Hematopoietic multipotent progenitor cell (in vitro differentiated cells): Measurements from ENCODE around the gene EIF5A. TPM values are rescaled to one million over a fixed set of nuclear protein-coding genes. Genes with fewer than 3 reads are reported as not detected.

Source experiments
- DNase-seq, 3 donors: peaks; one replicate each; pipeline ENCODE4 v3.0.0-alpha.2; 2011 to 2015; ENCODE audit warnings: low read depth in 2 of 3, low spot score in 2 of 3
- total RNA-seq: library from RNA; depleted of rRNA; stranded (reverse); fragments of >200 nt; gene quantifications from one replicate; pipeline ENCODE4 v1.2.3, GENCODE V29; 2012

Gene EIF5A
- total RNA-seq = 522 TPM

DNA sequence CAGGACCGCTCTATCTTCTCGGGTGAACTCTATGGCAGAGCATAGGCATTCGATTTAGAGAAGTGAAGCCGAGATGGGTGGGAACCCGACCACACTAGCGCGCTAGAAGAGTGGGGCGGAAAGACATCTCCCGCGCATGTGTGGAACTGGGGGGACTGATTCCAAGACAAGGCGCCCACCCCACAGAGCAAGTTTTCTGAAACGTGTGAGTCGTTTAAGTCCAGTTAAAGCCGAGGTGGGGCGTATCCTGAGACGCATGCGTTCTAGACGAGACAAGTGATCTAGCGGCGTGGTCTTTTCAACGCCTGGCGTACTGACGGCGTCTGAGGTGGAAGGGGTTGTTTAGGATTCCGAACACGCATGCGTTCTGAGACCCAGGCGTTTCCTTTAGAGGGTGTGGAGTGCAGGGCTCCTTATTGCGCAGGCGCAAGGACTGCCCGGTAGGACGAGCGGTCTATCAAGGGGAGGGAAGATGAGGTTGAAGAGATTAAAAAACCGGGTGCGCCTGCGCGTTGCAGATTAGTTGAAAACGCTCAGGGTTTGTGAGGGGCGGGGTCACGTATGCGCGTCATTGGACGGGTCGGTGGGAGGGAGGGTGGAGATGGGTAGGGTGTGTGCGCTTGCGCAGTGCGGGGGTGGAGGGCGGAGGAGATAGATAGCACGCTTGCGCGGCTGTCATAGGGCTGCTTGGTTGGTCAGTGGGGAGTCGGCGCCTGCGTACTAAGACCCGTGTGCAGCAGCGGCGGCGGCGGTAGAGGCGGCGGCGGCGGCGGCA, at the start of gene EIF5A:
Gene EIF5A, plus strand, starts transcription at position 718 of the 775 bp plus-strand sequence. CDS start 2,008 bp downstream, outside the sequence.
- peak; percentile 100 for DNase-seq

DNA sequence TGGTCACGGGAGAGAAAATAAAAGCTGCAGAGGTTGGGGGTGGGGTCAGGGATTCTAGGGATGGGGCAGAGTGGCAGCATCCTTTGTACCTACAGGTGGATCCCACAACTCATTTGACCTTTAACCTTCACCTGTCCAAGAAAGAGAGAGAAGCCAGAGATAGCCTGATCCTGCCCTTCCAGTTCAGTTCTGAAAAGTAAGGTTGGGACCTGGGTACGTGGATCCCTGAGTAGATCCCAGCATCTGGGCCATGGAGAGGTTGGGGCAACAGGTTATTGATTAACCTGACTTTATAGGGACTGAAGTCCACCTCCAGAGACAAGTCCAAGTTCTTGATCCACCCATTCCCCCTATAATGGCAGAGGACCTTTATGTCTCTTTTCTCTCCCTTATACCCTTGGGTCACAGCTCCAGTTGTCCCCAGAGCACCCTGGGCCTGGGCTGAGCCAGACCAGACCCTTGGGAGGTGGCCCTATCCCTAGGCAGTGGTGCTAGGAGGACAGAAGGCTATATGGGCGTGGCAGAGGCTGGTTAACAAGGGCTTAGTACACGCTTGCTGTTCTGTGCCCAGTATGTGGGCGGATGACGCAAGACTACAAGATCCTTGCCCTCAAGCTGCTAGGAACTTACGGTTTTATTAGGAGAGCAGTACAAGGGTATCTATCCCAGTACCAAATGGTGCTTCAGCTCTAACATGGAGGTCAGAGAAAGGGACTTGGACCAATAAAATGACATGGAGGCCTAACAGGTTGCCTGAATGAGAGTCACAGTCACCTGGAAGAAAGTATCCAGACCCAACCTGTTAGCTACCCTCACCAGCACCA, 48.5 kb upstream of the EIF5A start:
- DNase-seq = no peak

DNA sequence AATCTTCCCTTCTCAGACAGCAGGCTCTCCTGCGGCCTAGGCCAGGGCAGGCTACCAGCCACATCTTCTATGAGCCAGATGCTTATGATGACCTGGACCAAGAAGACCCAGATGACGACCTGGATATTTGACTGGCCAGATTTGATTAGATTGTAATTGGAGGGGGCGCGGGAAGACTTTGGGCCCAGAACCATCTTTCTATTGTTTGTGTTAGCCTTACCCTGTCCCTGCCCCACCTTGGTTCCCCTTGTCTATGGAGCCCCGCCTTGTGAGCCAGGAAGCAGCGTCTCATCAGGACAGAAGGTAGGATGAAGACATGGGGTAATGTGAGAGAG, 47.9 kb upstream of the EIF5A start:
- DNase-seq = no peak

DNA sequence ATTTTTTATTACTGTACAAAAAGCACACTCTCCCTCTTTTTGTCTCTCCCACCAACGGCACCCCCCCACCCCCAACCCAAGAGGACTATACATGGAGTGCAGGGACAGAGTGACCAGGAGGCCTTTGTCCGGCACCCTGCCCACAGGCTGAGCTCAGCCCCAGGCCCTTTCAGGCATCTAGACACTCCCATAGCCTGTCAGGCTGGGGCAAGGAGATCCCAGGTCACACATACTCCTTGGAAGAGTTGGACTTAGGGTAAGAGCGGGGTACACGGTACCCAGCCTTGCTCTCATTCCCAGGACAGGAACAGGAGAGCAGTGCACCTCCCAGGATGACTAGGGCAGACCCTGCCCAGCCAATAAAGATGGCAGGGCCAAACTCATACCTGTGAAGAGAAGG, 47.3 kb upstream of the EIF5A start:
- no peak for DNase-seq

- DNase-seq = peak in 2 of 3 donors; percentile 18 to 39
Measured at GRCh38 chr17:7260651-7261378, 46.6 kb upstream of the EIF5A start.

GRCh38 chr17:7261379-7262191, 45.8 kb upstream of the EIF5A start:
- DNase-seq = peak in 2 of 3 donors; percentile 29 to 33

DNA sequence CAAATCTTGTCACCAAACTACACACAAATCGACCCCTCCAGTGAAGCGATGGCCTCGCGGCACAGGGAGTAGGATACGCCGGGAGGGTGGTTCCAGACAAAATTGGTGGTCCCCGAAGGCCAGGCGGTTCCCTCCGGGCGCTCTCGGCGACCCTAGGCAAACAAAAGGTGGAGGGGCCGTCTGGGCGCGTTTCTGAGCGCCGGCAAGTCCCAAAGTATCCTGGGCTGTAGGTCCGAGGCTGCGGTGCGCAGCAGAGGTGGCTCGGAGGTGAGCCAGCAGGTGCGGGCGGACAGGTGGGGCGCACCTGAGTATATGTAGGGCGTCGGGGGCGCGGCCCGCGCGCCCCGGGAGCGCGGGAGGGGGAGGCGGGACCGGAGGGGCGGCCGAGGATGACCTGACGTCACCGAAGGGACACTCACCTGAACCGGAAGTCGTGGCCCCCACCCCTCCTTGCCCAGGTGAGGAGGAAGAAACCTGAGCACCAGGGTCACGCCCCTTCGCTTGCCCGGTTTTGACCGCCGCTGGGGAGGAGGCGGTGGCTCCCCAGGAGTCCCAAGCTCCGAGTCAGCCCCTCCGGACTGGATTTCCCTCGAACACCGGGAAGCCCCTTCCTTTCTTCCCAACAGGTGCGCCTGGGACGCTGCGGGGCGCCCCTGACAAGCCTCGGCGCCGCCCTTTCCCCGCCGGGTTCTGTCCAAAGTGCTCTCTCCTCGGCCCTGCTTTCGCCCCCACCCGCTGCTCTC, 45.1 kb upstream of the EIF5A start, which contains the start of gene CLDN7:
Gene CLDN7, minus strand, starts transcription at position 287 of the 743 bp plus-strand sequence. CDS start 435 bp downstream, outside the sequence.
- DNase-seq = no peak

GRCh38 chr17:7262935-7263800, 44.3 kb upstream of the EIF5A start:
- peak in 1 of 3 donors; percentile 25 for DNase-seq

DNA sequence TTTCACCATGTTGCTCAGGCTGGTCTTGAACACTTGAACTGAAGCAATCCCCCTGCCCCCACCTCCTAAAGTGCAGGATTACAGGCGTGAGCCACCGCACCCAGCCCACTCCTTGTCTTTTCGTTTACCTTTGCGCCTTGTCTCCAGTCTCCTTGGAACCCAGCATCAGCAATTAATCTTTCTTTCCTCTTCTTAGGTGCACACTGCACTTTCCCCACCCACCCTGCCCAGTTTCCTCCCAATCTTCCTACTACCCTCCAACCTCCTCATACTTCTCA, 43.7 kb upstream of the EIF5A start:
- no peak for DNase-seq

DNA sequence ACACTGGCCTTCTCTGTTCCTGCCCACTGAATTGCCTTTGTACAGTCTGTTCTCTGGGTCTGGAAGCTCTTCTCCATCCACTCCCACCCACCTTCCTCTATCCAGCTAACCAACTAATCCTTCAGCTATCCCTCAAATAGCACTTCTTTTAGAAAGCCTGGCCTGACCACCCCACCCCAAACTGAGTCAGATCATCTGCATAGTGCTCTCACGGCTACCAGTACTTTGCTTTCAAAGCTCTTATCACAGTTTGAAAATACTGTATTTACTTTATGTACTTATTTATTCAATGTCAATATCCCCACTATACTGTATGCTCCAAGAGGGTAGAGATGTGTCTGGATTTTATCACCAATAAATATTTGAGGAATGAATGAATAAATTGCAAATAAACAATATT, 40.6 kb upstream of the EIF5A start:
- no peak for DNase-seq

GRCh38 chr17:7279448-7279847, 28.0 kb upstream of the EIF5A start:
- DNase-seq = no peak

GRCh38 chr17:7280519-7281073, 26.8 kb upstream of the EIF5A start:
- peak; percentile 74 to 93 (median 82) for DNase-seq

DNA sequence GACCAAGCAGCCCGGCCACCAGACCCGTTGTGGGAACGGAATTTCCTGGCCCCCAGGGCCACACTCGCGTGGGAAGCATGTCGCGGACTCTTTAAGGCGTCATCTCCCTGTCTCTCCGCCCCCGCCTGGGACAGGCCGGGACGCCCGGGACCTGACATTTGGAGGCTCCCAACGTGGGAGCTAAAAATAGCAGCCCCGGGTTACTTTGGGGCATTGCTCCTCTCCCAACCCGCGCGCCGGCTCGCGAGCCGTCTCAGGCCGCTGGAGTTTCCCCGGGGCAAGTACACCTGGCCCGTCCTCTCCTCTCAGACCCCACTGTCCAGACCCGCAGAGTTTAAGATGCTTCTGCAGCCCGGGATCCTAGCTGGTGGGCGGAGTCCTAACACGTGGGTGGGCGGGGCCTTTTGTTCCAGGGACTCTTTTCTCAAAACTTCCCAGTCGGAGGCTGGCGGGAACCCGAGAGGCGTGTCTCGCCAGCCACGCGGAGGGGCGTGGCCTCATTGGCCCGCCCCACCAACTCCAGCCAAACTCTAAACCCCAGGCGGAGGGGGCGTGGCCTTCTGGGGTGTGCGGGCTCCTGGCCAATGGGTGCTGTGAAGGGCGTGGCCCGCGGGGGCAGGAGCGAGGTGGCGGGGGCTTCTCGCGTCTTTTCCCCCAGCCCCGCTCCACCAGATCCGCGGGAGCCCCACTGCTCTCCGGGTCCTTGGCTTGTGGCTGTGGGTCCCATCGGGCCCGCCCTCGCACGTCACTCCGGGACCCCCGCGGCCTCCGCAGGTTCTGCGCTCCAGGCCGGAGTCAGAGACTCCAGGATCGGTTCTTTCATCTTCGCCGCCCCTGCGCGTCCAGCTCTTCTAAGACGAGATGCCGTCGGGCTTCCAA, 26.1 kb upstream of the EIF5A start, which contains the start of gene SLC2A4:
Gene SLC2A4, plus strand, starts transcription at position 645 of the 879 bp plus-strand sequence. Its CDS starts 217 bp downstream, at position 862.
- DNase-seq = peak; percentile 49 to 87 (median 87)

DNA sequence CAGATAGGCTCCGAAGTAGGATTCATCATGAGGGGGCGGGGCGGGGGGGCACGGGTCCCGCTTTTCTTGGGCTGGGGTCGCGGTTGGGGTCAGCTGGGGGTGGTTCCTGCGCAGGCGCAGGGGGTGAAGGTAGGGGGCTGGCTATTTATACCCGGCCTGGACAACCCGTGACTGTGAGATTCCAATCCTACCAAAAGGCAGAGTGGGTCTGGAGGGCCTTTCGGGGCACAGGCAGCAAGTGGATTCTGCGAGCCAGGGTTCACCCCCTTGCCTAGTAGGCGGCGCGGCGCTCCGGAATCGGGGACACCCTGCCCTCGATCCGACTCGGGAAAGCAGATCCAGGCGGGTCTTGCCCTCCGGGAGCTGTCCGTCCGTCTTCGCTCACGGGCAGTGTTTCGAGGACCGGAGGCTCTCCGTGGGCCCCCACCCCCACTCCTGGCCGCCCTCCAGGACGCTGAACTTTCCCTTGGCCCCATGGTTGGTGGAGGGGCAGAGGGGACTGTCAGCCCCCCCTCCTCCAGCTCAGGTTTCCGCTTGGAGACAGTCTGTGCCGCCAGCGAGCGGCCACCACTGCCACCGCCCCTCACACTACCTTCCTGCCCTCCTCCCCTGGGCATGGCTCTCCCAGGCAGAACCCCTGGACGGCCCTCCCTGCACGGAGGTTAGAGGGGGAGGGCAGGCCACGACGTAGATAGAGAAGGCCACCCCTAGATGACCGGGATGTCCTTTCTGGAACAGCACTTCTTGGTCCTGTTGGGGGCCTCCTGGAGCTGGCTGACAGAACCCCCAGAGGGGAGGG, 25.3 kb upstream of the EIF5A start:
- DNase-seq = peak in 2 of 3 donors; percentile 34 to 54

DNA sequence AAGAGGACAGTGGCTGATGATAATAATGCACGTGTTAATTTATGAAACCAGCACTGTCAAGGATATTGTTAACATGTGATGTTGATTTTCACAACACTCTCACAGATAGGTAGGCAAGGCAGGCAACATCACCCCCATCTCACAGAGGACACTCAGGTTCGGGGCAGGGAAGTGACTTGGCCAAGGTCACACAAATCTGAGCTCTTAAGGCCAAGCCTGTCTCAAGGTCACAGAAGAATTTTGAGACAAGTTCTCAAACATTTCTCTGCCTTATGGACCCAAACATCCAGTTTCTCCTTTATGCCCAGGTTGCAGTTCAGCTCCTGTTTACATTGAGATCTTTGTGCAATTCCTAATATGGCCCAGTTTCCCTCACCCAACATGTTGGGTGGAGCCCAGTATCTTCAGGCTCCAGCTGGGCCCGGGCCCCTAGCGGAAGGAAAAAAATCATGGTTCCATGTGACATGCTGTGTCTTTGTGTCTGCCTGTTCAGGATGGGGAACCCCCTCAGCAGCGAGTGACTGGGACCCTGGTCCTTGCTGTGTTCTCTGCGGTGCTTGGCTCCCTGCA, 24.6 kb upstream of the EIF5A start:
- peak in 2 of 3 donors; percentile 40 to 49 for DNase-seq
